ENCODE measurements around the gene ELMO1. TPM values are rescaled to one million over a fixed set of nuclear protein-coding genes. Genes with fewer than 3 reads are reported as not detected.

ELMO1 gene
- total RNA-seq, 1 donor from 2014 or later: 29.4 TPM

DNA sequence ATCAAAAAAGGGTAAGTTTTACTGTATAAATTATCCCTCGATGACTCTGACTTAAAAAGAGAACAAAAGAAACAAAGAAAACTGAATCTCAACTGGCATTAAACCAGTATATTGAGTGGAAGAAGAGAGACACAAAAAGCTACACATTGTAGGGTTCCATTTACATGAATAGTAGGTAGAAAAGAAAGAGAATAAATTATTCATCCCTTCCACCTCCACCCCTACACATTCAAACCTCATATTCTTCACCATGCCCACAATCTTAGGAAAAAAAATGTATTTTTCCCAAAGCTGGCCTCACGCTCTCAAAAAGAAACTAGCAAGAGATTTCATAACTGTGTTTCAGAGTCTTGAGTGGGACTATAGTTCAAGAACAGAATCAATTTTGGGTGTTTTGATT is 377.5 kb downstream of the ELMO1 start:
- TF ChIP-seq, protein P1, sequence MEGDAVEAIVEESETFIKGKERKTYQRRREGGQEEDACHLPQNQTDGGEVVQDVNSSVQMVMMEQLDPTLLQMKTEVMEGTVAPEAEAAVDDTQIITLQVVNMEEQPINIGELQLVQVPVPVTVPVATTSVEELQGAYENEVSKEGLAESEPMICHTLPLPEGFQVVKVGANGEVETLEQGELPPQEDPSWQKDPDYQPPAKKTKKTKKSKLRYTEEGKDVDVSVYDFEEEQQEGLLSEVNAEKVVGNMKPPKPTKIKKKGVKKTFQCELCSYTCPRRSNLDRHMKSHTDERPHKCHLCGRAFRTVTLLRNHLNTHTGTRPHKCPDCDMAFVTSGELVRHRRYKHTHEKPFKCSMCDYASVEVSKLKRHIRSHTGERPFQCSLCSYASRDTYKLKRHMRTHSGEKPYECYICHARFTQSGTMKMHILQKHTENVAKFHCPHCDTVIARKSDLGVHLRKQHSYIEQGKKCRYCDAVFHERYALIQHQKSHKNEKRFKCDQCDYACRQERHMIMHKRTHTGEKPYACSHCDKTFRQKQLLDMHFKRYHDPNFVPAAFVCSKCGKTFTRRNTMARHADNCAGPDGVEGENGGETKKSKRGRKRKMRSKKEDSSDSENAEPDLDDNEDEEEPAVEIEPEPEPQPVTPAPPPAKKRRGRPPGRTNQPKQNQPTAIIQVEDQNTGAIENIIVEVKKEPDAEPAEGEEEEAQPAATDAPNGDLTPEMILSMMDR (conservative IDR thresholded peaks at IDR 0.05): no peak
- no peak for DNase-seq (ENCODE audit: extremely low spot score, unreplicated experiment)
- Mint-ChIP-seq H3K4me1 (ENCODE audit: unreplicated experiment) (peaks cover 13% of the 10 kb centered on the region), H3K27ac (no peak overlapping the region), H3K36me3 (no peaks in the 10 kb centered on the region), H3K9me3 (no peaks in the 10 kb centered on the region), H3K27me3 (no peaks in the 10 kb centered on the region), H3K4me3 (no peak overlapping the region)

DNA sequence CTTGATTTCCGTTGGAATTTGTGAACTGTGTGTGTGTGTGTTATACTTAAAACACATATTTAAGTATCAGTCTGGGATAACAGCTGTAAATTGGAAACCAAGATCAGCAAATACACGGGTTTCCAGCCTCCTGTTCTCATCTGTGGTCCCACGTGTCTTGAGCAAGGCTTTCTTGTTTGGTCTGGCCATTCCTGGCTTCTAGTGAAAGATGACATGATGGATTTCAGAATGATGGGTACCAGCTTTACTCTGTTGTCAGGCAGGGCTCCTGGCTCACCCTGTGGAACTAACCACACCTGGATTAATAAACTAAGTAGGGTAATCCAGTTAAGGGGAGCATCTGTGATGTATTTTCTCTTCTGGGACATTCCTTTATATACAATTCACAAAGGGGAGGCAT is 378.2 kb downstream of the ELMO1 start:
- Mint-ChIP-seq H3K9me3 (no peaks in the 10 kb centered on the region), H3K4me1 (ENCODE audit: unreplicated experiment) (peaks cover 13% of the 10 kb centered on the region), H3K27me3 (no peaks in the 10 kb centered on the region), H3K27ac (no peak overlapping the region), H3K4me3 (no peak overlapping the region), H3K36me3 (no peaks in the 10 kb centered on the region)
- TF ChIP-seq, protein P1 (conservative IDR thresholded peaks at IDR 0.05): no peak
- DNase-seq (ENCODE audit: extremely low spot score, unreplicated experiment): no peak

DNA sequence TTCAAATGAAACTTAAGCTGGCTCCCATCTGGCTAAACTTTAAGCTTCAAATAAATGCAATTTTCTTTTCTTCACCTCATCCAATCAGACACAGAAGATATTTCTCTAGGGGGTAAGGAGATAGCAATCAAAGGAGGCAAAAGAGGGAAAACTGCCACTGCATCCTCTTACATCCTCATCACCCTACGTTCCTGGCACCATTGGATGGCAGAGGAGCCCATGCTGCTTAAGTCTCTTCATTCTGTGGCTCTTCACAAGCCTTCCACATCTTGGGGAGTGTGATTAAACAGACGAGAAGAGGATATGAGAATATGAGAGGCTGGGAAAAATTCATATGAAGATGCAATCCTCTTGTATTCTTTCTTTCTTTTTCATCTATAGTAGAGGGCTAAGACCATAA is 378.6 kb downstream of the ELMO1 start:
- no peak overlapping the region for H3K4me3 Mint-ChIP-seq
- H3K27ac Mint-ChIP-seq: no peak overlapping the region
- H3K36me3 Mint-ChIP-seq: peaks cover 3% of the 10 kb centered on the region
- H3K4me1 Mint-ChIP-seq (ENCODE audit: unreplicated experiment): peaks cover 13% of the 10 kb centered on the region
- DNase-seq (ENCODE audit: extremely low spot score, unreplicated experiment): no peak
- no peaks in the 10 kb centered on the region for H3K9me3 Mint-ChIP-seq
- TF ChIP-seq, protein P1 (conservative IDR thresholded peaks at IDR 0.05): no peak
- peaks cover 3% of the 10 kb centered on the region for H3K27me3 Mint-ChIP-seq

DNA sequence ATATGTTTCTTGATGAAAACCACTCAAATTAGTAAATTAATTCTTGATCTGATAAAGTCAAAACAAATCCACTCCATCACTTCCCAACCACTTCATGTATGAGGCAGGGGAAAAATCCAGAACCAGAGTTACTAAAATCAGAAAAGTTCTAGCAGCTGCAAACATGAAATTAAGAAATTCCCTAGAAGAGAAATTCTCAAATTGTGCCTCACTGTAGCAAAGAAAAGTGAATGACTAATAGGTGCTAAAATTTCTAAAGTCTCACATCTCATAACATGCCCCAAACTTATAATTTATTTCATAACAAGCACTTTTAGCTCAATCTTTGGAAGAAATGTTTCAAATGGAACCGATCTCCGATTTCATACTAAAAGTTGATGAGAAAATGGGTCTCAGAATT is 379.3 kb downstream of the ELMO1 start:
- peaks cover 3% of the 10 kb centered on the region for H3K36me3 Mint-ChIP-seq
- no peak for DNase-seq (ENCODE audit: extremely low spot score, unreplicated experiment)
- peaks cover 3% of the 10 kb centered on the region for H3K27me3 Mint-ChIP-seq
- H3K4me1 Mint-ChIP-seq (ENCODE audit: unreplicated experiment): peaks cover 8% of the 10 kb centered on the region
- H3K27ac Mint-ChIP-seq: no peak overlapping the region
- TF ChIP-seq, protein P1 (conservative IDR thresholded peaks at IDR 0.05): no peak
- no peak overlapping the region for H3K4me3 Mint-ChIP-seq
- H3K9me3 Mint-ChIP-seq: no peaks in the 10 kb centered on the region

DNA sequence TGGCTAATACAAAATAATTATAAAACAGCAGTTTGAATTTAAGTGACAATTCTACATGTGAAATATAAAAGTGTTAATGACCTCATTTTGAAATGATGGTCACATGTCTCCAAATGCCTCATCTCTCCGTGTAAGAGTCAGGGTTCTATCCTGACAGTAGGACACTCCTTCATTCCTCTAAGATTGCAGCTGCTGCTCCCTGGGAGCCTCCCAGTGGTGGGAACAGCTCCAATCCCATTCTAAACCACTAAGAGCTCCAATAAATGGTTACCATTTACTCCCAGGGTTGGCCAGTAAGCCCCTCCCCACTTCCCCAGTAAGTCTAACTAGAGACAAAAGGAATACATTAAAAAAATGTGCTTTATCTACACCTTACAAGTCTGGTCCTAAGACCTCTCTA is 379.8 kb downstream of the ELMO1 start:
- Mint-ChIP-seq H3K27me3 (peaks cover 3% of the 10 kb centered on the region), H3K4me3 (no peak overlapping the region), H3K4me1 (ENCODE audit: unreplicated experiment) (peaks cover 7% of the 10 kb centered on the region), H3K36me3 (peaks cover 3% of the 10 kb centered on the region), H3K27ac (no peak overlapping the region), H3K9me3 (no peaks in the 10 kb centered on the region)
- no peak for DNase-seq (ENCODE audit: extremely low spot score, unreplicated experiment)
- TF ChIP-seq, protein P1 (conservative IDR thresholded peaks at IDR 0.05): no peak

DNA sequence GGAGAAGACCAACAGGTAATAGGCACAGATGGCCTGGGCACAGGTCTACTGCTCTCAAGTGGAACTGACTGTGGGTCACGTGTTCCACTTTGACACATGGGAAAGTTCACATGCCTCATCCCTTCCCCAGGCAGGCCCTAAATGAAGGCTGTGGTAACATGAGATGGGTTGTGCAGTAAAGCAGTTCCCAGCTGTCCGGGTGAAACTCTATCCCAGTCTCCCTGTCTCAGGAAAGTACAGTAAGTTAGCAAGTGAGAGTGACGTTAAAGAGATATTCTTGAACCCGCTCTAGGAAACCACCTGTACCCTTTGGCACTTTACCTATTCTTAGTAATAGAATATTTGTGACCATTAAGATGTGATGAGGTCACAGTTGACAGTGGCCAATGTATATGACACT is 380.6 kb downstream of the ELMO1 start:
- H3K27ac Mint-ChIP-seq: no peak overlapping the region
- DNase-seq (ENCODE audit: extremely low spot score, unreplicated experiment): no peak
- H3K4me1 Mint-ChIP-seq (ENCODE audit: unreplicated experiment): peaks cover 7% of the 10 kb centered on the region
- H3K36me3 Mint-ChIP-seq: peaks cover 3% of the 10 kb centered on the region
- TF ChIP-seq, protein P1 (conservative IDR thresholded peaks at IDR 0.05): no peak
- H3K4me3 Mint-ChIP-seq: no peak overlapping the region
- H3K9me3 Mint-ChIP-seq: no peaks in the 10 kb centered on the region
- H3K27me3 Mint-ChIP-seq: peaks cover 3% of the 10 kb centered on the region

Data from type B pancreatic cell (in vitro differentiated cells).